GM18861 (cell line): ENCODE measurements around the gene NPHS1.

Source experiments
- ATAC-seq: cut with Tn5 transposase; IDR thresholded peaks from one replicate; pipeline ENCODE4 v1.9.1; 2021; ENCODE audit not compliant: unreplicated experiment

Gene NPHS1

DNA sequence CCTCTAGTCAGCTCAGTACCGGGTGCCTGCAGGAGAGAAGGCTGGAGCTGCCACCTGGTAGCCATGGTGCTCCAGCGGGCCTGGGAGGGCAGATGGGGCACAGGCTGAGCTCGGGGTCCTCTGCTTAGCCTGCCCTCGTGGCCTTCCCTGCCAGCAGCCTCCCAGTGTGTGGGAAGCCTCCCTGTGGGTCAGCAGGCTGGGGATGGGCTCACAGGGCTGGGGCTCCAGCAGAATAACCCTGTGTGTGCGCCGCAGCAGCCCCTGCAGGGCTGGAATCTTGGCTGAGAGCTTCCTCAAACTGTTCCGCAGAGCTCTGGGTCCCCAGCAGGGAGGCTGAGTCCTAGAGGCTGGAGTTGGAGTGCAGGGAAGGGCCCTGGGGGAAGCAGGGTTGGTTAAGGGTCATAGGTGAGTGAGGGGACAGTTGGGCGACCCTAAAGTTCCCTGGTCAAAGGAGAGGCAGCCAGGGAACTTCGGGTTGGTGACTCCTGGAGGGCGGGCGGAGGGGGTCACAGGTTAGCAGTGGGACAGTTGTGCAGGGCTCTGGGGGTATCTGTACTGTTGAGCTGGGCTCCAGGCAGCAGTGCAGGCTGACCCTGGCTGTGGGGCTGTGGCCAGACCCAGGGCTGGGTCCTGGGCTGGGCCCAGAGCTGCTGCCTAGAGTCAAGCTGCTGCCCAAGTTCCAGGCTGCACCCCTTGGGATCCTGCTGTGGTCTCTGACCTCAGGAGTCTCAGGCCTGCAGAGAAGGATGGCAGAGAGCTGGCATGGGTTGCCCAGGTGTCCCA, 62.9 kb downstream of the NPHS1 start:
- ATAC-seq: no peak

DNA sequence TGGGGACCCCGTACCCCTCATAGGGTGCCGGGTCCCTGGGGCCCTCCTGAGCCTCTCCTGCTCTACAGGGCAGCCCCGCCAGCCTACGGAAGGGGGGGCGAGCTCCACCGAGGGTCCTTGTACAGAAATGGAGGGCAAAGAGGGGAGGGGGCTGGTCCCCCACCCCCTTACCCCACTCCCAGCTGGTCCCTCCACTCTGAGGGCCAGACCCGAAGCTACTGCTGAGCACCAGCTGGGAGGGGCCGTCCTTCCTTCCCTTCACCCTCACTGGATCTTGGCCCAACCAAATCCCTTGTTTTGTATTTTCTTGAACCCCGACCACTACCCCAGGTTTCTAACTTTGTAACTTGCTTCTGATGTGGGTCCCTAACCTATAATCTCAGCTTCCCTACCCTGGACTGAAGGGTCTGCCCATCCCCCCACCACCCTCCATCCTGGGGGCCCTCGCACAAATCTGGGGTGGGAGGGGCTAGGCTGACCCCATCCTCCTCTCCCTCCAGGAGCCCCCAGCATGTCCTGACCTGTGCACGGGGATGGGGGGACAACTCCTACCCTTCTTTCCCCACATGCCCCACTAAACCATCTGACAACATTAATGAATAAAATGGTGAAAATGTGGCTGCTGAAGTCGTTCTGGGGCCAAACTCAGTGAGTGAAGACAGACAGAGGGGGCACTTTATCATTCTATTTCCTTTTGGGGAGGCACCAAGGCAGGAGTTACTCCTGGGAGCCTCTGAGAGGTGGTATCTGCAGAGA, 63.9 kb downstream of the NPHS1 start:
- no peak for ATAC-seq

DNA sequence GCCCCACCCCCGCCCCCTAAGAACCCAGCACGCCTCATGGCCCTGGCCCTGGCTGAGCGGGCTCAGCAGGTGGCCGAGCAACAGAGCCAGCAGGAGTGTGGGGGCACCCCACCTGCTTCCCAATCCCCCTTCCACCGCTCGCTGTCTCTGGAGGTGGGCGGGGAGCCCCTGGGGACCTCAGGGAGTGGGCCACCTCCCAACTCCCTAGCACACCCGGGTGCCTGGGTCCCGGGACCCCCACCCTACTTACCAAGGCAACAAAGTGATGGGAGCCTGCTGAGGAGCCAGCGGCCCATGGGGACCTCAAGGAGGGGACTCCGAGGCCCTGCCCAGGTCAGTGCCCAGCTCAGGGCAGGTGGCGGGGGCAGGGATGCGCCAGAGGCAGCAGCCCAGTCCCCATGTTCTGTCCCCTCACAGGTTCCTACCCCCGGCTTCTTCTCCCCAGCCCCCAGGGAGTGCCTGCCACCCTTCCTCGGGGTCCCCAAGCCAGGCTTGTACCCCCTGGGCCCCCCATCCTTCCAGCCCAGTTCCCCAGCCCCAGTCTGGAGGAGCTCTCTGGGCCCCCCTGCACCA, 65.0 kb downstream of the NPHS1 start:
- ATAC-seq: no peak

DNA sequence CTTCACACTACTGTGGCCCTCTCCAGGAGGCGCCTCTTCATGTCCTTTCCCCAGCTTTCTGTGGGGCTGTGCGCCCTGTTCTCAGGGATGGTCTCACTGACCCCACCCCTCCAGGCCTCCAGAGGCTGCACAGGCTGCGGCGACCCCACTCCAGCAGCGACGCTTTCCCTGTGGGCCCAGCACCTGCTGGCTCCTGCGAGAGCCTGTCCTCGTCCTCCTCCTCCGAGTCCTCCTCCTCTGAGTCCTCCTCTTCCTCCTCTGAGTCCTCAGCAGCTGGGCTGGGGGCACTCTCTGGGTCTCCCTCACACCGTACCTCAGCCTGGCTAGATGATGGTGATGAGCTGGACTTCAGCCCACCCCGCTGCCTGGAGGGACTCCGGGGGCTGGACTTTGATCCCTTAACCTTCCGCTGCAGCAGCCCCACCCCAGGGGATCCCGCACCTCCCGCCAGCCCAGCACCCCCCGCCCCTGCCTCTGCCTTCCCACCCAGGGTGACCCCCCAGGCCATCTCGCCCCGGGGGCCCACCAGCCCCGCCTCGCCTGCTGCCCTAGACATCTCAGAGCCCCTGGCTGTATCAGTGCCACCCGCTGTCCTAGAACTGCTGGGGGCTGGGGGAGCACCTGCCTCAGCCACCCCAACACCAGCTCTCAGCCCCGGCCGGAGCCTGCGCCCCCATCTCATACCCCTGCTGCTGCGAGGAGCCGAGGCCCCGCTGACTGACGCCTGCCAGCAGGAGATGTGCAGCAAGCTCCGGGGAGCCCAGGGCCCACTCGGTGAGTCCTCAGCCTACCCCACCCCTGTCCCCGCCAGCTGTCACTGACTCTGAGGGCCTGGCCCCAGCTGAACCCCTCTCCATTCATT, 65.8 kb downstream of the NPHS1 start:
- ATAC-seq: no peak

DNA sequence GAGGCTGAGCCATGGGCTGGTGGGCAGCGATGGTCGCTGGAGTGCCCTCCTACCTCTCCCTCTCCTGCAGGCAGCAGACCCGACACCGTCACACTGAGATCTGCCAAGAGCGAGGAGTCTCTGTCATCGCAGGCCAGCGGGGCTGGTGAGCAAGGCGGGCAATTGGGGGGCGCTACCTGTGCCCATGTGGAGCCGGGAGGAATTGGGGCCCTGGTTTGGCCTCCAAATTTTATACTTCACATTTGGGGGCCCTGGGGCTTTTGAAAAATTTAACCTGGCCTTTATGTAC, 67.0 kb downstream of the NPHS1 start:
- no peak for ATAC-seq

DNA sequence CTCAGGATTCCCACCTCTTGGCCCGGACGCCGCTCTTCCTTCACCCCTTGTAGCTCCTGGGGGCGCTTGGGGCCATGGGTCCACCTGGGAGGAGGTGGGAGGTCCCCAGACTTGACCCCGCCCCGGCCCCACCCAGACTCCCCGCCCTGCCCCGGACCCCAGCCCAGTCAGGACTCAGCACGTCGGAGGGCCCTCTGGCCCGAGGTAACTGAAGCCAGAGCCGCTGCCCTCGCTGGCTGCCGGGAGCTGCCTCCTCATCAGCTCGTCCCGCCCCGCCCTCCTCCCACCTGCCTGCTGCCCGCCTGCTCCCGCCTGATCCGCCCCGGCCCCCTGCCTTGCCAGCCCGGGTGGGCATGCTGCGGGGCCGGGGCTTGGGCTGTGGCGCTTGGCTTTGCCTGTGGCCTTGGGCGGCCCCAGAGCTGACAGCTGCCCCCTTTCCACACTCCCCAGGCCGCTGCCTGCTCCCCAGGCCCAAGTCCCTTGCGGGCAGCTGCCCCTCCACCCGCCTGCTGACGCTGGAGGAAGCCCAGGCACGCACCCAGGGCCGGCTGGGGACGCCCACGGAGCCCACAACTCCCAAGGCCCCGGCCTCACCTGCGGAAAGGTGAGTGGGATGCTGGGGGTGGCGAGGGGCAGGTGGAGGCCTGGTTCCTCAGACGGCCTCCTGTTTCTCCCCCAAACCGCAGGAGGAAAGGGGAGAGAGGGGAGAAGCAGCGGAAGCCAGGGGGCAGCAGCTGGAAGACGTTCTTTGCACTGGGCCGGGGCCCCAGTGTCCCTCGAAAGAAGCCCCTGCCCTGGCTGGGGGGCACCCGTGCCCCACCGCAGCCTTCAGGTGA, 67.6 kb downstream of the NPHS1 start:
- ATAC-seq: no peak

DNA sequence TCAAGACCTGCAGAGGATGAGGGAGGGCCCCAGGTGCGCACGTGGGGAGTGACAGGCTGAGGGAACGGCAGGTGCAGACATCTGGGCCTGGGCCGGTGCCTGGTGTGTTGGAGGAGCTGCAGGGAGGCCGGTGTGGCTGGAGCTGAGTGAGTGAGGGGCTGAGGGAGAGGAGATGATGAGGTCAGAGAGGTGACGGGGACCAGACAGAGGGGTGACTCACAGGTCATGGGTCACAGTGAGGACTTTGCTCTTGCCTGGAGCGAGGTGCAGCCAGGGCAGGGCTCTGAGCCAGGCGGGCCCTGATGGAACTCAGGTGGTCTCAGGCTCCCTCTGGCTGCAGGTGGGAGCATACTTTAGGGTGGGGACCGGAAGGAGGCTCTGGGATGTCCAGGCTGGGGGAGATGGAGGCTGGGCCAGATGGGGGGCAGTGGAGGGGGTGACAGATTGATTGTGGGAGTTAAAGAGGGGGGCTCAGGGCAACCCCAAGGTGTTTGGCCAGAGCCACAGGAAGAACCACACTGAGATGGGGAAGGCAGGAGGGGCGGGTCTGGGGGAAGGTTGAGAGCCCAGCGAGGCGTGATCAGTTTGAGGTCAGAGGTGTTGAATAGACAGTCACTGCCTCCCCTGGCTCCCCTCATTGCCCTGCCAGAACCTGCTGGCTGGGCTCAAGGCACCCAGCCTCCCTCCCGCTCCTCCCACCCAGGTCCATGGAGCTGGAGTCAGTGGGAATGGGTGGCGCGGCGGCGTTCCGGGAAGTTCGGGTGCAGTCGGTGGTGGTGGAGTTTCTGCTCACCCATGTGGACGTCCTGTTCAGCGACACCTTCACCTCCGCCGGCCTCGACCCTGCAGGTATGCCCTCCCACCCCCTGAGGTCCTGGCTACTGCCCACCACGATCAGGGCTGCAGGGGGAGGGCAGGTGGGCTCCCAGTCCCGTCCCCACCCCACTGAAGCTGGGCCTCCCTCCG, 68.6 kb downstream of the NPHS1 start:
- ATAC-seq: no peak

DNA sequence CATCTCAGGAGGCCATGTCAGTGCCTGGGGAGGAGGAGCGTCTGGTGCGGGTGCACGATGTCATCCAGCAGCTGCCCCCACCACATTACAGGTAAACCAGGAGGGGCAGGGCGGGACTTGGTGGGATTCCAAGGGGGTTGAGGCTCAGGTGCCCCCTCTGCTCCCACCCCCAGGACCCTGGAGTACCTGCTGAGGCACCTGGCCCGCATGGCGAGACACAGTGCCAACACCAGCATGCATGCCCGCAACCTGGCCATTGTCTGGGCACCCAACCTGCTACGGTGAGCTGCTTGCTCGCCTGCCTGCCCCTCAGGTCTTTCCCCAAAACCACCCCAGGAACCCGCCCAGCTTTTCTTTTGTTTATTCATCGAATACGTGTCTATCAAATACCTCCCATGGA, 69.7 kb downstream of the NPHS1 start:
- ATAC-seq: no peak

DNA sequence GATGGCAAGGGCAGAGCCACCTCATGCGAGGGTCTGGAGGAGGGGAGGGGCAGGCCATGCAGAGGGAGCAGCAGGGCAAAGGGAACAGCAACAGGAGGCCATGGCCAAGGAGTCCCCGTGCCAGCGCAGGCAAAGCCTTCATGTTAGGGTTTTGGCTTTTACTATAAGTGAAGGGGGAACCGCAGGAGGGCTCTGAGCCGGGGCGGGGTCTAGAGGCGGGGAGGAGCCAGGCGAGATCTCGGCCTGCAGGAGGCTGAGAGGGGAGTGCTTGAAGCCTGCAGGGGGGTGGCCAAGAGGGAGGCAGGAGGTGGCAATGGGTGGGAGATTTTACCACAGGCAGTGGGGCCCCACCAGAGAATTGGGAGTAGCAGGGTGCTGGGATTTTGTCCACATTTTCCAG, 70.7 kb downstream of the NPHS1 start:
- no peak for ATAC-seq

DNA sequence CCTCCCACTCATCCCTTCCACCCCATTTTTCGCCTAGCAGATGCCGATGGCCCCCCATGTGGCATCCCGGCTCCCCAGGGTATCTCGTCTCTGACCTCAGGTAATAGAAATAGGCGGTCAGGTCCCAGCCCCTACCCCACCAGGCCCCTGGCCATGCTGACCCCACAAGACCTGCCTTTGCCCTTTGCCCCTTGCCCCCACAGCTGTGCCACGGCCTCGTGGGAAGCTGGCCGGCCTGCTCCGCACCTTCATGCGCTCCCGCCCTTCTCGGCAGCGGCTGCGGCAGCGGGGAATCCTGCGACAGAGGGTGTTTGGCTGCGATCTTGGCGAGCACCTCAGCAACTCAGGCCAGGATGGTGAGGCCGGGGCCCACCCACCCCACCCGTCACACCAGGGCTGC, 71.6 kb downstream of the NPHS1 start:
- no peak for ATAC-seq

DNA sequence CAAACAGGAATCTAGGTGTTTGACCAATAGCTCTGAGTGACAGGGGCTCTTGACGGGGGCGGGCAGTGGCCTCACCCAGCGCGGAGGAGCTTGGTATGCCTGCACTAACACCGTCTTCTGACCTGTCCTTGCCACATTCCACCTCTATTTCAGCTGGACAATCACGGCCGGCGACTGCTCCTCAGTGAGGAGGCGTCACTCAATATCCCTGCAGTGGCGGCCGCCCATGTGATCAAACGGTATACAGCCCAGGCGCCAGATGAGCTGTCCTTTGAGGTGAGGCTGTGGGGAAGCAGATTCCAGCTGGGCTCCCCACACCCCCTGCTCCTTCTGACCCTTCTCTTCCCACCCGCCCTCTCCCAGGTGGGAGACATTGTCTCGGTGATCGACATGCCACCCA, 72.2 kb downstream of the NPHS1 start:
- ATAC-seq: no peak

DNA sequence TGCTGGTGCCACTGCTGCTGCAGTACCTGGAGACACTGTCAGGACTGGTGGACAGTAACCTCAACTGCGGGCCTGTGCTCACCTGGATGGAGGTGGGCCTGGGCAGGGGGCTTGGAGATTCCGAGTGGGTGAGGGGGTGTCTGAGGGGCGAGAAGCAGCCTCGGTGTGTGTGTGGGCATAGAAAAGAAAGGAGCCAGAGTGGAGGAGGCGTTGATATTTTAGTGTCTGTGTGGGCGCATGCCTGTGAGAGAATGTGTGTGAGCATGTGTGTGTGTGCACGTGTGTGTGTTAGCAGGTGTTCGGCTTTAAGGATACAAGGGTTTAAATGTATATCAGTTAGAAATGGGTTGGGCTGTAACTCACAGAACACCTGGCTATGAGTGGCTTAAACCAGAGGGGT, 73.3 kb downstream of the NPHS1 start:
- ATAC-seq: no peak

DNA sequence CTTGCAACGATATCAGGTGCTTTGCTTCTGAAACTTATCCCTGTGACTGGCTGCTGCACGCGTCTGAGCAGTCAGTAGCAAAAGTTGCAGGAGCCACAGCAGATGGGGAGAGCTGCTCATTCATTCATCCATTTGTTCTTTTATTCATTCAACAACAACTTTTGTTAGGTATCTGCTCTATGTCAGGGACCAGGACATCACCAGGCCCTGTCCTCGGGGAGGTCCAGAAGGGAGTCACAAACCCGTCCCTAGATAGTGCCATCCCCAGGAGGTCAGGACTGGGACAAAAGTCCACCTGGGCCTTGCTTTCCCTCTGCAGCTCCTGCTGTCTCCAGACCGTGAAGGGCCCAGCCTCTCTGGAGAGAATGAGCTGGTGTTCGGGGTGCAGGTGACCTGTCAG, 74.3 kb downstream of the NPHS1 start:
- no peak for ATAC-seq

DNA sequence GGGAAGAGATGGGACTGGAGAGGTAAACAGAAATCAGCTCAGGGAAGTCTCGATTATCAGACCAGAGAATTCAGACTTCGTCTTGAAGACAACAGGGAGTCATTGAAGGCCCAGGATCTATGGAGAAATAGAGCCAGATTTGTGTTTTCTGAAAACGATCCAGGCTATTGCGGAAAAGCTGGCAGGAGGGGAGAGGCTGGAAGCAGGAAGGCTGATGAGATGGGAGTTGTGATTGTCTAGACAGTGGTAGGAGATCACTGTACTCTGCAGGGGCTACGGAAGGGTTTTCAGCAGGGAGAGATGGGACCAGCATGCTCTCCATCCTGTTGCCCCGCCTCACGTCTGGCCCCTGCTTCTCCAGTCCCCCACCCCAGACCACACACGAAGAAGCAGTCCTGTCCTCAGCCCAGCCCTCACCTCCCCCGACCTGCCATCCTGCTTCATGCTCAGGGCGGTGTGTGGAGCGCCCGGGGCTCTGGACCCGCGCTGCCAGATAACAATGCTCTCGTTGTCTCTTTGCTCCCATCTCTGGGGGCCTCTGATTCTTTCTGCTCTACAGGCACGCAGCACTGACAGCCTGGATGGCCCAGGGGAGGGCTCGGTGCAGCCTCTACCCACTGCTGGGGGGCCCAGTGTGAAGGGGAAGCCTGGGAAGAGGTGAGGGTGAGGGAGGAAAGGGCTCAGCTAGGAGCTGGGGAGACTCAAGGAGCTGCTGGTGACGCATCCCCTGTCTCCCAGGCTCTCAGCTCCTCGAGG, 75.0 kb downstream of the NPHS1 start:
- ATAC-seq: no peak

DNA sequence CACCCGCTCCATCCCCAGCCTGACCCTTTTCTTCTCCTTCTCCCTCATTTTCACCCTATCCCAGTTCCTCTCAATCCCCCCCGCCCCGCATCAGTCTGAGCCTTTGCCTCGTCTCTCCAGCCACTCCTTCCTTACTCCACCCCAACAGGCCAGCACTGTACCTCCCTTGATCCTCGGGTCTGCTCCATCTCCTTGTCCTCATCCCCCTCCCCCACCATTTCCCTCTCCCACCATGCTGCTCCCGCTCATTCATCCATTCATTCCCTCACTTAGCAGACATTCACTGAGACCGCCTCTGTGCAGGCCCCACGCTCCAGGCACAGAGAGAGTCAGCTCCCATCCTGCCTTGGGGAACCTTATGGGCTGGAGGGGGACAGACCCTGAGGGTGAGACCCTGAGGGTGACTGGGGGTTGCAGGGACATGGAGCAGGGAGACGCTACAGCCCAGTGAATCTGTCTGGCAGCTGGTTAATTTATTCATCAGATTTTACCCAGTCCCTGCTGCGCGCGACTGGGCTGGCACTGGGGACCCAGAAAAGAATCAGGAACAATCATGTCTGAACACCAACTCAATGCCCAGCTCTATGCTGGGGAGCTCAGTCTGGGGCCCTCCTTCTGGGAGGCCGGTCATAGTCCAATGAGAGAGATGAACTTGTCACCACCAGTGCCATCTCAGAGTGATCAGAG, 76.1 kb downstream of the NPHS1 start:
- ATAC-seq: no peak
